ENCODE data around the gene LONP1.

LONP1 gene

GRCh38 chr19:5646703-5647102, 73.2 kb downstream of the LONP1 start:
- no peak for DNase-seq

- DNase-seq: no peak
Measured at GRCh38 chr19:5645409-5645808, 74.5 kb downstream of the LONP1 start.

- DNase-seq: no peak
Measured at GRCh38 chr19:5644037-5644436, 75.9 kb downstream of the LONP1 start.

GRCh38 chr19:5643060-5643459, 76.9 kb downstream of the LONP1 start:
- DNase-seq: no peak

- no peak for DNase-seq
Measured at GRCh38 chr19:5642204-5642603, 77.7 kb downstream of the LONP1 start.
